Gastroesophageal sphincter (tissue), 4 donors: ENCODE measurements around the gene AGAP3. TPM values are rescaled to one million over a fixed set of nuclear protein-coding genes. Genes with fewer than 3 reads are reported as not detected.

ENCODE experiments used
- ATAC-seq: fragments of 150-250 bp; one replicate; pipeline ENCODE4 v1.9.1; 2016; ENCODE audit warnings: mild to moderate bottlenecking, moderate library complexity
- H3K27ac ChIP-seq, 4 donors: fragments of 200-600 bp; sonication (generic) in 3 of 4; 1 replicate in 3 of 4; 2 replicates in 1 of 4; pipeline ENCODE4 v1.5.1; 2016 to 2019
- H3K27me3 ChIP-seq: fragments of 200-600 bp; sonication (generic); one replicate; pipeline ENCODE4 v1.5.1; 2019
- H3K36me3 ChIP-seq, 2 donors: fragments of 200-600 bp; sonication (generic); one replicate each; pipeline ENCODE4 v1.5.1; 2019; ENCODE audit warnings: control low read depth in 1 of 2
- H3K4me1 ChIP-seq, 3 donors: fragments of 200-600 bp; sonication (generic); 1 replicate in 2 of 3; 2 replicates in 1 of 3; pipeline ENCODE4 v1.5.1; 2016 to 2019; ENCODE audit warnings: control low read depth in 2 of 3
- H3K4me3 ChIP-seq, 2 donors: fragments of 200-600 bp; sonication (generic); one replicate each; pipeline ENCODE4 v1.5.1; 2019; ENCODE audit warnings: mild to moderate bottlenecking in 1 of 2, moderate library complexity in 1 of 2
- H3K9me3 ChIP-seq, 3 donors: fragments of 200-600 bp; sonication (generic); one replicate each; pipeline ENCODE4 v1.5.1; 2017 to 2019; ENCODE audit warnings: control low read depth in 2 of 3
- CTCF ChIP-seq, 4 experiments: fragments of 200-600 bp in 2 of 4; fragments of 450-650 bp in 2 of 4; sonication (generic) in 1 of 4; IDR thresholded peaks; one replicate each; pipeline ENCODE4 v1.5.1; 2017 to 2019; ENCODE audit warnings: antibody characterized with exemption in 4 of 4, mild to moderate bottlenecking in 2 of 4, moderate library complexity in 2 of 4
- EP300 ChIP-seq: sonication (generic); formaldehyde crosslinking; IDR thresholded peaks from one replicate; pipeline ENCODE4 v1.6.1; 2017; ENCODE audit warnings: antibody characterized with exemption, mild to moderate bottlenecking
- POLR2A ChIP-seq, 2 donors: fragments of 450-650 bp; IDR thresholded peaks; one replicate each; pipeline ENCODE4 v1.6.1; 2017; ENCODE audit warnings: antibody characterized with exemption in 2 of 2, mild to moderate bottlenecking in 2 of 2, moderate library complexity in 1 of 2
- POLR2AphosphoS5 ChIP-seq: sonication (generic); formaldehyde crosslinking; IDR thresholded peaks from one replicate; pipeline ENCODE4 v1.6.1; 2017; ENCODE audit warnings: antibody characterized with exemption
- WGBS, 2 donors: methylation state at CpG; one replicate each; pipeline ENCODE4 v1.1.5; 2018; ENCODE audit warnings: low coverage in 1 of 2; 5-methylcytosine and 5-hydroxymethylcytosine counted together
- total RNA-seq, 4 donors: library from RNA; depleted of rRNA; stranded (reverse); fragments of >200 nt; gene quantifications; one replicate each; pipeline ENCODE4 v1.1.0, GENCODE V29; 2016

AGAP3 gene
- total RNA-seq, 4 donors from 2014 or later, result 36.3 to 68.2 (median 55.7) TPM

DNA sequence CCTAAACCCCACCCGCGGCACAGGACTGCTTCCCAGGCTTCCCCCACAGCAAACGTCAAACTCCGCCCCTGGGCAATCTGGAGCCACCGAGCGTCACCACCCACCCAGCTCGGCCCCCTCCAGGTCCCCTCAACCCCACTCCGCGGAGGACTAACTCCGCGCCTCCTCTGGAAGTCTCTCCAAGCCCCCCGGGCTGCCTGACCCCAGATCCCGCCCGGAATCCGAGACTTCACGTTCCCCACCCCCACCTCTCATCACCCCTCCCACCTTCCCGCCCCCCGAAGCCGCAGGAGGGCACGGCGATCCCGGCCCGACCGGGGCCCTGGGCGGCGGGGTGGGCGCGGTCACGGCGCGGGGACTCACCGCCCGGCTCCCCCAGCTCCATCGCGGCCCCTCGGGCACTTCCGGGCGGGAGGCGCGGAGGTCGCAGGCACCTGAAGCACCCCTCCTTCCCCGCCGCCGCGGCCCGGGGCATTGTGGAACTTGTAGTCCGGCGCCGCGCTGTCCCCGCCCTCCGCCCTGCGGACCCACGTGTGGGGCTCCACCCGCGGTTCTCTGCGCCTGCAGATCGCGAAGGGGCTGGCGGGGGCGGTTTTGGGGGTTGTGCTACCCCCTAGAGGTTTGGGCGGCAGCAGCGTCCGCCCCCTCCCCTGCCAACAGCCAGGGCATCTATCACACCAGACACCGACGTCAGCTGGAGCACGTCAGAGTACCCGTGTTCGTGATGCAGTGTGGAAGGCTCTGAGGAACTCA, 3.0 kb upstream of the AGAP3 start, which contains the start of gene TMUB1:
Gene TMUB1 (minus strand): TSS at position 423 of the 753 bp plus-strand sequence. CDS start 930 bp downstream, outside the sequence.
- peak; percentile 38 for ATAC-seq
- H3K36me3 ChIP-seq, result no peaks in the 10 kb centered on the region
- H3K4me1 ChIP-seq, result peaks cover 12 to 79% (median 47%) of the 10 kb centered on the region in 3 donors
- 3% methylated on average over 7 of the region's 69 CpGs; no CpG with 5 or more reads in 1 of the 2 donors for WGBS, 2 donors
- peak within 1 kb of the TSS; percentile 79 to 98 (median 96) for H3K27ac ChIP-seq
- no peaks in the 10 kb centered on the region for H3K9me3 ChIP-seq
- TF ChIP-seq POLR2AphosphoS5, result no peak
- TF ChIP-seq EP300, result no peak
- peak; percentile 54 to 57 for TF ChIP-seq POLR2A (IDR thresholded peaks at IDR 0.05)
- peak in 2 of 4 experiments; percentile 3 to 20 for TF ChIP-seq CTCF (IDR thresholded peaks at IDR 0.05)
- no peaks in the 10 kb centered on the region for H3K27me3 ChIP-seq
- H3K4me3 ChIP-seq, result peak within 1 kb of the TSS; percentile 81 to 98

GRCh38 chr7:151083824-151084160, 2.5 kb upstream of the AGAP3 start:
- 36 to 78% methylated on average over 1 of the region's 3 CpGs for WGBS, 2 donors
- no peak for ATAC-seq
- no peaks in the 10 kb centered on the region for H3K9me3 ChIP-seq
- H3K4me1 ChIP-seq, result peaks cover 15 to 79% (median 49%) of the 10 kb centered on the region in 3 donors
- H3K36me3 ChIP-seq, result no peaks in the 10 kb centered on the region
- H3K27ac ChIP-seq, result peak overlapping the region in 3 of 4 donors; percentile 95 to 98 (median 96)
- no peaks in the 10 kb centered on the region for H3K27me3 ChIP-seq
- TF ChIP-seq POLR2AphosphoS5 (no peak), POLR2A (IDR thresholded peaks at IDR 0.05) (no peak), EP300 (no peak), CTCF (IDR thresholded peaks at IDR 0.05) (peak in 1 of 4 experiments; percentile 1)
- peak overlapping the region; percentile 81 to 98 for H3K4me3 ChIP-seq

GRCh38 chr7:151085329-151085690, 965 bp upstream of the AGAP3 start:
- ATAC-seq, result no peak
- H3K36me3 ChIP-seq, result no peaks in the 10 kb centered on the region
- H3K9me3 ChIP-seq, result no peaks in the 10 kb centered on the region
- WGBS, 2 donors, result 33 to 38% methylated on average over 4 to 5 of the region's 5 CpGs
- peaks cover 19 to 80% (median 50%) of the 10 kb centered on the region in 3 donors for H3K4me1 ChIP-seq
- H3K27me3 ChIP-seq, result no peaks in the 10 kb centered on the region
- no peak for TF ChIP-seq EP300
- no peak for TF ChIP-seq POLR2AphosphoS5
- H3K27ac ChIP-seq, result peak overlapping the region; percentile 68 to 98 (median 91)
- peak overlapping the region in 1 of 2 donors; percentile 88 for H3K4me3 ChIP-seq

DNA sequence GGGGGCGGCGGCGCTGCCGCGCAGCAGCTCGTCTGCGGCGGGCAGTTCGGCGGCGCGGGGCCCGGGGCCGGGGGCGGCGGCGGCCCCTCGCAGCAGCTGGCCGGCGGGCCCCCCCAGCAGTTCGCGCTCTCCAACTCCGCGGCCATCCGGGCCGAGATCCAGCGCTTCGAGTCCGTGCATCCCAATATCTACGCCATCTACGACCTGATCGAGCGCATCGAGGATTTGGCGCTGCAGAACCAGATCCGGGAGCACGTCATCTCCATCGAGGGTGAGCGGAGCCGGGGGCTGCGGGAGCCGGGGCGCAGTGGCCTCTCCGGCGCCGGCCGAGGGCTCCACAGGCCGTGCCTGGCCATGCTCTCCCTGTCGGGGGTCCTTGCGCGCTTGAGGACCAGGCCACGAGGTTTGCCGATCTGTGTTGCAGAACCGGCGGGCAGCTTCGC, 548 bp downstream of the AGAP3 start:
- Histone ChIP-seq H3K4me1 (peaks cover 19 to 83% (median 52%) of the 10 kb centered on the region in 3 donors), H3K36me3 (peaks cover 0 to 3% of the 10 kb centered on the region in 2 donors), H3K27me3 (no peaks in the 10 kb centered on the region), H3K4me3 (peak overlapping the region; percentile 88 to 93), H3K9me3 (no peaks in the 10 kb centered on the region), H3K27ac (peak overlapping the region; percentile 74 to 98 (median 91))
- WGBS, 2 donors, result no CpG with 5 or more reads among the region's 56 CpGs
- no peak for ATAC-seq
- TF ChIP-seq POLR2A (IDR thresholded peaks at IDR 0.05) (no peak), CTCF (IDR thresholded peaks at IDR 0.05) (no peak), POLR2AphosphoS5 (no peak), EP300 (no peak)

- Histone ChIP-seq H3K27ac (peak overlapping the region; percentile 74 to 98 (median 91)), H3K27me3 (no peaks in the 10 kb centered on the region), H3K9me3 (no peaks in the 10 kb centered on the region), H3K36me3 (peaks cover 0 to 9% of the 10 kb centered on the region in 2 donors), H3K4me3 (peak overlapping the region; percentile 88 to 93), H3K4me1 (peaks cover 13 to 83% (median 52%) of the 10 kb centered on the region in 3 donors)
- TF ChIP-seq POLR2AphosphoS5 (peak; percentile 7), EP300 (no peak), POLR2A (IDR thresholded peaks at IDR 0.05) (peak in 1 of 2 donors; percentile 33), CTCF (IDR thresholded peaks at IDR 0.05) (peak in 3 of 4 experiments; percentile 24 to 61 (median 33))
- WGBS, 2 donors, result no CpG with 5 or more reads among the region's 70 CpGs
- ATAC-seq, result peak; percentile 35
Observed at GRCh38 chr7:151087245-151088018, 1.2 kb downstream of the AGAP3 start.
